ENCODE data around the gene PITPNC1. TPM values are rescaled to one million over a fixed set of nuclear protein-coding genes. Genes with fewer than 3 reads are reported as not detected.

PITPNC1 gene
- total and polyA plus RNA-seq, 2 experiments from 2014 or later, result 5.8 to 7.3 TPM

DNA sequence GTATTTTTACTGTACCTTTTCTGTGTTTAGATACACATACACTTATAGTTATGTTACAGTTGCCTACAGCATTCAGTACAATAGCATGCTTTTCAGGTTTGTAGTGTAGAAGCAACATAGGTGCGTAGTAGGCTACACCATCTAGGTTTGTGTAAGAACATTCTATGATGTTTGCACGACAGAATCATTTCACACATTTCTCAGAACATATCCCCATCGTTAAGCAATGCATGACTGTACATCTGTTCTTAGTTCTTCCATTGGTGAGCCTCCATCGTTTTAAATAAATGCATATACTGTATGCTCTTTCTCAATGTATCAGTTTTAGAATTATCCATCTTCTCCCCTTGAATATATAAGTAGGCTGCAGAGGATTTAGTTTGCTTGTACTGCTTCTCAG is 122.6 kb downstream of the PITPNC1 start:
- in situ Hi-C loops (cut with MboI), result no loop called here
- Histone ChIP-seq H3K9ac (no peak overlapping the region), H3K36me3 (ENCODE audit: low read depth) (no peaks in the 10 kb centered on the region), H3K27me3 (replicated peaks; ENCODE audit: insufficient read depth) (no peaks in the 10 kb centered on the region), H4K20me1 (ENCODE audit: insufficient read depth) (no peaks in the 10 kb centered on the region), H3K9me3 (ENCODE audit: low read depth) (no peaks in the 10 kb centered on the region), H3K4me1 (ENCODE audit: insufficient read depth) (peaks cover 8% of the 10 kb centered on the region; the same call in 1 of the 2 replicates), H3K9me2 (ENCODE audit: insufficient read depth) (no peaks in the 10 kb centered on the region), H3K79me2 (ENCODE audit: insufficient read depth) (peaks cover 83% of the 10 kb centered on the region), H3K27ac (no peak overlapping the region), H3F3A (ENCODE audit: insufficient read depth) (no peaks in the 10 kb centered on the region), H2AFZ (no peak overlapping the region), H3K4me3 (no peak overlapping the region), H3K4me2 (ENCODE audit: unreplicated experiment) (no peak overlapping the region)
- no peak for TF ChIP-seq EZH2 (IDR thresholded peaks at IDR 0.05; ENCODE audit: insufficient read depth, poor library complexity, severe bottlenecking)
- no peak for TF ChIP-seq EZH2phosphoT487 (IDR thresholded peaks at IDR 0.05; ENCODE audit: insufficient read depth, low read depth)
- DNase-seq, result no peak
- WGBS, 2 experiments (ENCODE audit: low coverage in 1 of 2, low lambda C conversion rate in 2 of 2, missing lambda C conversion rate in 2 of 2), result 73 to 79% methylated on average over 4 of the region's 4 CpGs

DNA sequence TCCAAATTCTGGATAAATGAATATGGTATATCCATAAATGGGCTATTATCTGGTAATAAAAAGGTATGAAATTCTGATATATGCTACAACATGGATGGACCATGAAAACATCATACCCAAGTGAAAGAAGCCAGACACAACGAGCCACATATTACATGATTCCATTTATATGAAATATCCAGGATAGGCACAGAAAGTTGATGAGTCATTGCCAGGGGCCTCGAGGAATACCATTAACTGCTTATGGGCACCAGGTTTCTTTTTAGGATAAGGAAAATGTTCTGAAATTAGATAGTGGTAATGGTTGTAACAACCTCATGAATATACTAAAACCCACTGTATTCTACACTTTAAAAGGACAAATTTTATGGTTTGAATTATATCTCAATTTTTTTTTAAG is 123.2 kb downstream of the PITPNC1 start:
- 23 to 30% methylated on average over 2 of the region's 2 CpGs for WGBS, 2 experiments (ENCODE audit: low coverage in 1 of 2, low lambda C conversion rate in 2 of 2, missing lambda C conversion rate in 2 of 2)

DNA sequence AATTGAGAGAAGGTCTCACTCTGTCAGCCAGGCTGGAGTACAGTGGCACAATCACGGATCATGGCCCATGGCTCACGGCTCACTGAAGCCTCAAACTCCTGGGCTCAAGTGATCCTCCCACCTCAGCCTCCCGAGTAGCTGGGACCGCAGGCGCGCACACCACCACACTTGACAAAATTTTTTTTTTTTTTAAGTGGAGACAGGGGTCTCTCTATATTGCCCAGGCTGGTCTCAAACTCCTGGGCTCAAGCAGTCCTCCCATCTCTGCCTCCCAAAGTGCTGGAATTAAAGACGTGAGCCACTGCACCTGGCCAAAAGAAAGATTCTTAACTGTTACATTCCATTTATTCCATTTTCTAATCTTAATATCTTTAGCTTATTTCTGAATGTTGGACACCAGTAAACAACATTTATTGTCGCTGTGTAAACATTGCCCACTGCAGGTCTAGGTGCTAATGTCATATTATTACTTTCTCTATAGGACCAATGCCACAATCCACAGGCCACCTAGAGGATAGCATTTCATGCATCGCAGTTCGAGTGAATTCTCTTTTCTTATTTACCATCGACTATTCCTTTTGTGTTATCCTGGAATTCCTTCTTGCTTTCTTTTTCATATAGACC is 123.7 kb downstream of the PITPNC1 start:
- Histone ChIP-seq H3K27ac (no peak overlapping the region), H3K9ac (no peak overlapping the region), H3K9me3 (ENCODE audit: low read depth) (no peaks in the 10 kb centered on the region), H3K4me3 (no peak overlapping the region), H3K9me2 (ENCODE audit: insufficient read depth) (no peaks in the 10 kb centered on the region), H3K4me1 (ENCODE audit: insufficient read depth) (peaks cover 8% of the 10 kb centered on the region; the same call in 1 of the 2 replicates), H3F3A (ENCODE audit: insufficient read depth) (no peaks in the 10 kb centered on the region), H3K27me3 (replicated peaks; ENCODE audit: insufficient read depth) (no peaks in the 10 kb centered on the region), H4K20me1 (ENCODE audit: insufficient read depth) (no peaks in the 10 kb centered on the region), H2AFZ (no peak overlapping the region), H3K79me2 (ENCODE audit: insufficient read depth) (peaks cover 88% of the 10 kb centered on the region), H3K4me2 (ENCODE audit: unreplicated experiment) (no peak overlapping the region), H3K36me3 (ENCODE audit: low read depth) (no peaks in the 10 kb centered on the region)
- DNase-seq, result no peak
- in situ Hi-C loops (cut with MboI), result no loop called here
- 91 to 94% methylated on average over 11 of the region's 11 CpGs for WGBS, 2 experiments (ENCODE audit: low coverage in 1 of 2, low lambda C conversion rate in 2 of 2, missing lambda C conversion rate in 2 of 2)
- no peak for TF ChIP-seq EZH2 (IDR thresholded peaks at IDR 0.05; ENCODE audit: insufficient read depth, poor library complexity, severe bottlenecking)
- TF ChIP-seq EZH2phosphoT487 (IDR thresholded peaks at IDR 0.05; ENCODE audit: insufficient read depth, low read depth), result no peak

More for the DNA sequence above, 123.2 kb downstream of the PITPNC1 start:
- Histone ChIP-seq H3K4me2 (ENCODE audit: unreplicated experiment) (no peak overlapping the region), H3K36me3 (ENCODE audit: low read depth) (no peaks in the 10 kb centered on the region), H3K9me2 (ENCODE audit: insufficient read depth) (no peaks in the 10 kb centered on the region), H3K79me2 (ENCODE audit: insufficient read depth) (peaks cover 88% of the 10 kb centered on the region), H3K27ac (no peak overlapping the region), H3K27me3 (replicated peaks; ENCODE audit: insufficient read depth) (no peaks in the 10 kb centered on the region), H3F3A (ENCODE audit: insufficient read depth) (no peaks in the 10 kb centered on the region), H3K4me3 (no peak overlapping the region), H2AFZ (no peak overlapping the region), H3K9ac (no peak overlapping the region), H3K9me3 (ENCODE audit: low read depth) (no peaks in the 10 kb centered on the region), H4K20me1 (ENCODE audit: insufficient read depth) (no peaks in the 10 kb centered on the region), H3K4me1 (ENCODE audit: insufficient read depth) (peaks cover 8% of the 10 kb centered on the region; the same call in 1 of the 2 replicates)
- in situ Hi-C loops (cut with MboI), result no loop called here
- no peak for TF ChIP-seq EZH2phosphoT487 (IDR thresholded peaks at IDR 0.05; ENCODE audit: insufficient read depth, low read depth)
- DNase-seq, result peak; percentile 58

DNA sequence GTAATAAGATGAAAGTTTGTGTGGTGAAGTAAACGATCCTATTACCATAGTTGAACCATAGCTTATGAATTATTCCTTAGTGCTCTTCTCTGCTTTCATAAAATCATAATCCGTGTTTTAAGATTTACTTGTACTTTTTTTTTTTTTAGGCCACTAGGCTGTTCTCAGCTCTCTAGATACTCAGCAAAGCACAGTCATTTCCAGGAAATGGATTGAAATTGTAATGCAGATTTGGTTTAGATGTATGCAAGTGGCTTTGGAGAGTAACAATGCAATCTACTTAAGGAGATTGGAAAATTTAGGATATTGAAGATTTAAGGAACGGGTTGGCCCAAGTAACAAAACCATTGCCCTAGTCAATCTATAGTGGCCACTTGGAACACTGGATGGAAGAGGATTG is 125.1 kb downstream of the PITPNC1 start:
- no peaks in the 10 kb centered on the region for H3K27me3 ChIP-seq (replicated peaks; ENCODE audit: insufficient read depth)
- no peaks in the 10 kb centered on the region for H3K9me3 ChIP-seq (ENCODE audit: low read depth)
- no peak overlapping the region for H3K27ac ChIP-seq
- H3K9me2 ChIP-seq (ENCODE audit: insufficient read depth), result no peaks in the 10 kb centered on the region
- no peak overlapping the region for H2AFZ ChIP-seq
- no peaks in the 10 kb centered on the region for H3K36me3 ChIP-seq (ENCODE audit: low read depth)
- H3K4me3 ChIP-seq, result no peak overlapping the region
- no peak overlapping the region for H3K9ac ChIP-seq
- H3K4me2 ChIP-seq (ENCODE audit: unreplicated experiment), result no peak overlapping the region
- no peaks in the 10 kb centered on the region for H4K20me1 ChIP-seq (ENCODE audit: insufficient read depth)
- H3F3A ChIP-seq (ENCODE audit: insufficient read depth), result 0 out of 2 replicates have a peak, but pooled peaks cover 9% of the 10 kb centered on the region
- no peak for TF ChIP-seq EZH2 (IDR thresholded peaks at IDR 0.05; ENCODE audit: insufficient read depth, poor library complexity, severe bottlenecking)
- no peak for TF ChIP-seq EZH2phosphoT487 (IDR thresholded peaks at IDR 0.05; ENCODE audit: insufficient read depth, low read depth)
- in situ Hi-C loops (cut with MboI), result no loop called here
- H3K79me2 ChIP-seq (ENCODE audit: insufficient read depth), result peaks cover 84% of the 10 kb centered on the region
- 97 to 99% methylated on average over 3 of the region's 3 CpGs for WGBS, 2 experiments (ENCODE audit: low coverage in 1 of 2, low lambda C conversion rate in 2 of 2, missing lambda C conversion rate in 2 of 2)
- peaks cover 13% of the 10 kb centered on the region for H3K4me1 ChIP-seq (ENCODE audit: insufficient read depth)
- DNase-seq, result no peak

All from GM23248 (cell line).